Rectal smooth muscle tissue (tissue), 1 donor: ENCODE measurements around the gene GNB5.

ENCODE experiments used
- H3K27ac ChIP-seq: one replicate; pipeline ENCODE4 v1.7.0; 2013; ENCODE audit warnings: low read depth, low read length, inconsistent platforms
- H3K27me3 ChIP-seq: one replicate; pipeline ENCODE4 v1.7.0; 2013; ENCODE audit warnings: low read length; ENCODE audit not compliant: control insufficient read depth, insufficient read depth
- H3K36me3 ChIP-seq: one replicate; pipeline ENCODE4 v1.7.0; 2013; ENCODE audit warnings: low read length; ENCODE audit not compliant: control insufficient read depth, insufficient read depth
- H3K4me1 ChIP-seq: one replicate; pipeline ENCODE4 v1.7.0; 2013; ENCODE audit warnings: low read length; ENCODE audit not compliant: control insufficient read depth, insufficient read depth
- H3K4me3 ChIP-seq: one replicate; pipeline ENCODE4 v1.7.0; 2013; ENCODE audit warnings: low read length
- H3K9ac ChIP-seq: one replicate; pipeline ENCODE4 v1.7.0; 2013; ENCODE audit warnings: low read length

The GNB5 gene

DNA sequence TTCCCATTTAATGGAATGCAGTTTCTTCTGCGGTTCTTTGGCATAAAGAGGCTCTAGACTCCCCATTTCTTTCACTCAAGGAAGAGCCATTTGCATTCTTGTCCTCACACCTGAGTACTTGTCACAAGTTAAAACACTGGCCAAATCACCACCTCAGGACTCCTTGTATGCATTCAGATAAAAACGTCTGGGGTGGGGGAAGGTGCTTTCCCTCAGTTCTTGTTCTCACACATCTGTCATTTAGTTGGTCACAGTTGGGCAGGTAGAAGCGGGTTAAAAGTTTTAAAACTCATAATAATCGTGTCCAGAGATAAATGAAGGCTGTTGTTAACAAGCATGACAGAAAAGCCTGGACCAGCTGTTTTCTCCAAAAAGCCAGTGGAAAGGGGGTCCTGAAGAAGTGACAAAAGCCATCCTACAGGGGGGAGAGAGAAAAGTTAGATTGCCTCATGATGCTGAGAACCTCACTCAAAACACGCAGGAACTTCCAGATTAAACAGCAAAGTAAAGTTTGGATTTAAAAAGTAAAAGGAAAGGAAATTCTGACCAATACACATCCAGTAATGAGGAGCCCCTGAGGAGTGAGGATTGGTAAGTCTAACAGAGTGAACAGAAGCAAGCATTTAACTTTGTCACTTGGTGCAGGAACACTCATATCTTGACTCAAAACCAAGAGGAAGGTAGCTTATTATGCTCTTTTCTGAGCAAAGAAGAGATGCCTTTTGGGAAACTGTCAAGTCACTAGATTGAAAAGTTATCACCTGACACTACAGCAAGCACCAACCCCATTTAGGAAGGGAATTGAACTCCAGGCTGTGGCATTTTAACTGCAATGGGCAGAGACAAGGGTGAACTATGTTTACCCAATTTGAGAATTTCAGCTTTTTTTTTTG, 81.4 kb downstream of the GNB5 start:
- Histone ChIP-seq H3K4me1 (no peaks in the 10 kb centered on the region), H3K27ac (no peak overlapping the region), H3K4me3 (no peak overlapping the region), H3K36me3 (no peaks in the 10 kb centered on the region), H3K9ac (no peak overlapping the region), H3K27me3 (no peaks in the 10 kb centered on the region)

- no peak overlapping the region for H3K4me3 ChIP-seq
- no peaks in the 10 kb centered on the region for H3K27me3 ChIP-seq
These were observed 84.0 kb downstream of the GNB5 start for GRCh38 chr15:52107238-52107637.

DNA sequence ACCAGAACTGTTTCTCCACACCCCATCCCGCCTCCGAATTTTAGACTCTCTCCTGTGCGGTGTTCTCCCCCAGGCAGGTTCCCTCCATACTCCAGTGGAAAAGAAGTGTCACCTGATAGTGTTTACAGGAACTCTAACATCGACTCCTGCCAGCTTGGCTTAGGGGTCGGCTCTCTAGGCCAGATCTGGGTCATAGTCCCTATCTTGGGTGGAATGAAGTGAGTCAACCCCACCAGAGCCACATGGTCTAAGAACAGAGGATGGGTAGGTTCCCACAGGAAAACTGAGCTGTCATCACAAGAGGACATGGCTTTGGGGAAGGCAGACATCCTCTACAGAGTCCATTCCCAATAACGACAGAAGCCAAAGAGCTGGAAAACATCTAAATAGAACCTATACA, 84.6 kb downstream of the GNB5 start:
- Histone ChIP-seq H3K9ac (no peak overlapping the region), H3K4me3 (no peak overlapping the region), H3K27me3 (no peaks in the 10 kb centered on the region), H3K36me3 (no peaks in the 10 kb centered on the region), H3K27ac (no peak overlapping the region), H3K4me1 (no peaks in the 10 kb centered on the region)

More at GRCh38 chr15:52107238-52107637, 84.0 kb downstream of the GNB5 start:
- H3K9ac ChIP-seq = no peak overlapping the region
- H3K4me1 ChIP-seq = no peaks in the 10 kb centered on the region
- H3K36me3 ChIP-seq = no peaks in the 10 kb centered on the region
- H3K27ac ChIP-seq = no peak overlapping the region

- Histone ChIP-seq H3K9ac (no peak overlapping the region), H3K27me3 (no peaks in the 10 kb centered on the region), H3K4me3 (no peak overlapping the region), H3K36me3 (no peaks in the 10 kb centered on the region), H3K4me1 (no peaks in the 10 kb centered on the region), H3K27ac (no peak overlapping the region)
These were observed 85.3 kb downstream of the GNB5 start for GRCh38 chr15:52105846-52106245.

DNA sequence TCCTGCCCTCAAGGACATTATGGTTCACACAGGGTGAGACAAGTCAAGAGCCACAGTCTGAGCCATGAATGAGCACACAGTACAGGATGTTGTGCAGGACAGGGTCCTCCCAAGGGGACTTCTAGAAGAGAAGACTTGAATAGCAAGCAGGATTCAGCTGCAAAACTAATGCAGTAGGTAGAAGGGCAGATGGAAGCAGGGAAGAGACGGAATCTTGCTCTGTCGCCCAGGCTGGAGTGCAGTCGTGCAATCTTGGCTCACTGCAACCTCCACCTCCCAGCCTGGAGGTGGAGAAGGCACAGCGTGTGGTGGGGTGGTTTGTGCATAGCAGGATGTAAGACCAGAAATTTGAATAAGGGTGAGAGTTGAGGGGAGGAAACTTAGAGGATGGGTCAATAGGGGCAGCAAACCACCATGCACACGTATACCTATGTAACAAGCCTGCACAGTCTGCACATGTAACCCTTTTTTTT, 86.6 kb downstream of the GNB5 start:
- H3K36me3 ChIP-seq = no peaks in the 10 kb centered on the region
- no peak overlapping the region for H3K27ac ChIP-seq
- no peaks in the 10 kb centered on the region for H3K27me3 ChIP-seq
- H3K9ac ChIP-seq = no peak overlapping the region
- no peaks in the 10 kb centered on the region for H3K4me1 ChIP-seq
- H3K4me3 ChIP-seq = no peak overlapping the region

GRCh38 chr15:52103217-52104207, 87.7 kb downstream of the GNB5 start:
- H3K9ac ChIP-seq = no peak overlapping the region
- no peaks in the 10 kb centered on the region for H3K27me3 ChIP-seq
- no peak overlapping the region for H3K4me3 ChIP-seq
- no peaks in the 10 kb centered on the region for H3K36me3 ChIP-seq
- no peaks in the 10 kb centered on the region for H3K4me1 ChIP-seq
- no peak overlapping the region for H3K27ac ChIP-seq

- Histone ChIP-seq H3K27me3 (no peaks in the 10 kb centered on the region), H3K36me3 (no peaks in the 10 kb centered on the region), H3K4me1 (no peaks in the 10 kb centered on the region), H3K27ac (no peak overlapping the region), H3K9ac (no peak overlapping the region), H3K4me3 (no peak overlapping the region)
These were observed 88.7 kb downstream of the GNB5 start for GRCh38 chr15:52102463-52102862.

GRCh38 chr15:52101542-52102323, 89.5 kb downstream of the GNB5 start:
- no peak overlapping the region for H3K9ac ChIP-seq
- no peak overlapping the region for H3K4me3 ChIP-seq
- no peak overlapping the region for H3K27ac ChIP-seq

GRCh38 chr15:52100807-52101442, 90.3 kb downstream of the GNB5 start:
- Histone ChIP-seq H3K36me3 (no peaks in the 10 kb centered on the region), H3K4me1 (no peaks in the 10 kb centered on the region), H3K27ac (no peak overlapping the region), H3K4me3 (no peak overlapping the region), H3K27me3 (no peaks in the 10 kb centered on the region), H3K9ac (no peak overlapping the region)

More at GRCh38 chr15:52101542-52102323, 89.5 kb downstream of the GNB5 start:
- Histone ChIP-seq H3K36me3 (no peaks in the 10 kb centered on the region), H3K27me3 (no peaks in the 10 kb centered on the region), H3K4me1 (no peaks in the 10 kb centered on the region)

DNA sequence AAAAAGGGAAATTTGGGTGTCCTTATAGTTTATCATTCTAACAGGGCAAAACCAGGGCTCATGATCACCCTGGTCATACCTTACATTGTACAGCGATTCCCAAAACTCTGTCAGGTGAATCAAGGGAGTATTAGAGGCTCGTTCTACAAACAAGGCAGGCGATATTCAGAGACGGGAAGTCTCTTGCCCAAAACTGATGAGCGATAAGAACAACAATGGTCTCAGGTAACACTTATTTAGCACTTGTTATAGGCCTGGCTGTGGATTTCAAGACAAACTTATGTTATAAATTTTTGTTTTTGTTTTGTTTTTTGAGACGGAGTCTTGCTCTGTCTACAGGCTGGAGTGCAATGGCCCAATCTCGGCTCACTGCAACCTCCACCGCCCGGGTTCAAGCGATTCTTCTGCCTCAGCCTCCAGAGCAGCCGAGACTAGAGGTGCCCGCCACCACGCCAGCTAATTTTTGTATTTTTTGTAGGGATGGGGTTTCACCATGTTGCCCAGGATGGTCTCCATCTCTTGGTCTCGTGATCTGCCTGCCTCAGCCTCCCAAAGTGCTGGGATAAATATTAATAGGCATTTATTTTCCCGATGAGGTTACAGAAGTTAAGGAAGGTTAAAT, 91.4 kb downstream of the GNB5 start:
- Histone ChIP-seq H3K4me3 (no peak overlapping the region), H3K27me3 (no peaks in the 10 kb centered on the region), H3K27ac (no peak overlapping the region), H3K36me3 (no peaks in the 10 kb centered on the region), H3K9ac (no peak overlapping the region), H3K4me1 (no peaks in the 10 kb centered on the region)

DNA sequence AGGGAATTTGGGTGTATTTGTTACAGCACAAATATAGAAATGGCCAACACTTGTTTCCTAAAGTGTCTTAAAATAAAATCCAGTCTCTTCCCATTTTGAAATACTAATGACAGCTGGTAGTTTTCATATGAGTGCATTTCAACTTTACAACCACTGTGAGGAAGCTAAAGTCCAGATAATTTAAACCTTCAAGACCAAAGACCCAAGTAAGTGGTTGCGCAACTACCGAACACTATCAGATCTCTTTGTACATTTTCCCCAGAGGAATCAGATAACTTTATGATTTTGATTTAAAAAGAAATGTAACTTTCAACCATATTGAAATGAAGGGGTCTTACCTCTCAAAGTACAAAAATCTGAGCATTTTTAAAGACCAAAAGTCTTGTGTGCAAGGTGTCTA, 92.9 kb downstream of the GNB5 start:
- Histone ChIP-seq H3K36me3 (no peaks in the 10 kb centered on the region), H3K4me1 (peaks cover 3% of the 10 kb centered on the region), H3K4me3 (no peak overlapping the region)

More for the DNA sequence above, 92.9 kb downstream of the GNB5 start:
- no peak overlapping the region for H3K27ac ChIP-seq
- no peak overlapping the region for H3K9ac ChIP-seq
- no peaks in the 10 kb centered on the region for H3K27me3 ChIP-seq
